ENCODE measurements around the gene CHST11.

- no peak for TF ChIP-seq CTCF (IDR thresholded peaks at IDR 0.05)
- TF ChIP-seq POLR2A (IDR thresholded peaks at IDR 0.05; ENCODE audit: low read depth) = no peak
- TF ChIP-seq EP300 (IDR thresholded peaks at IDR 0.05) = no peak
- TF ChIP-seq POLR2AphosphoS5 (IDR thresholded peaks at IDR 0.05) = no peak
Observed at GRCh38 chr12:104784592-104784991, 327.8 kb downstream of the CHST11 start.

Measured in esophagus muscularis mucosa (tissue), 4 donors.